Gastrocnemius medialis (tissue), 4 donors: Measurements from ENCODE around the gene CRYBA1. TPM values are rescaled to one million over a fixed set of nuclear protein-coding genes. Genes with fewer than 3 reads are reported as not detected.

Source experiments
- ATAC-seq, 2 donors: fragments of 150-250 bp; one replicate each; pipeline ENCODE4 v1.9.1; 2016
- DNase-seq, 2 donors: peaks; one replicate each; pipeline ENCODE4 v3.0.0-alpha.2; 2019
- H3K27ac ChIP-seq, 4 donors: fragments of 200-600 bp; sonication (generic); 1 replicate in 1 of 4; 2 replicates in 3 of 4; pipeline ENCODE4 v1.5.1; 2016 to 2018; ENCODE audit warnings: mild to moderate bottlenecking in 2 of 4, moderate library complexity in 1 of 4
- H3K27me3 ChIP-seq, 3 donors: fragments of 200-600 bp; sonication (generic) in 2 of 3; 1 replicate in 1 of 3; 2 replicates in 2 of 3; pipeline versions ENCODE4 v1.5.1 to v1.6.0; 2016 to 2019; ENCODE audit warnings: mild to moderate bottlenecking in 1 of 3, moderate library complexity in 1 of 3
- H3K36me3 ChIP-seq, 2 donors: fragments of 200-600 bp; sonication (generic) in 1 of 2; one replicate each; pipeline ENCODE4 v1.5.1; 2017 to 2018
- H3K4me1 ChIP-seq, 2 donors: fragments of 200-600 bp; sonication (generic) in 1 of 2; one replicate each; pipeline ENCODE4 v1.5.1; 2016 to 2017; ENCODE audit warnings: mild to moderate bottlenecking in 2 of 2
- H3K4me3 ChIP-seq, 4 donors: fragments of 200-600 bp; sonication (generic) in 3 of 4; 1 replicate in 1 of 4; 2 replicates in 3 of 4; pipeline ENCODE4 v1.5.1; 2016 to 2019; ENCODE audit warnings: mild to moderate bottlenecking in 2 of 4
- H3K9me3 ChIP-seq, 3 donors: fragments of 200-600 bp; sonication (generic) in 2 of 3; 1 replicate in 1 of 3; 2 replicates in 2 of 3; pipeline ENCODE4 v1.5.1; 2016 to 2019
- CTCF ChIP-seq, 5 experiments: fragments of 450-650 bp in 3 of 5; fragments of 200-600 bp in 2 of 5; sonication (generic) in 2 of 5; IDR thresholded peaks in 4 of 5; conservative IDR thresholded peaks in 1 of 5; 1 replicate in 4 of 5; 2 replicates in 1 of 5; pipeline ENCODE4 v1.5.1; 2016 to 2019; ENCODE audit warnings: antibody characterized with exemption in 5 of 5, mild to moderate bottlenecking in 3 of 5, moderate library complexity in 3 of 5
- POLR2A ChIP-seq, 2 donors: fragments of 450-650 bp; IDR thresholded peaks; one replicate each; pipeline ENCODE4 v1.6.1; 2017; ENCODE audit warnings: antibody characterized with exemption in 2 of 2, mild to moderate bottlenecking in 2 of 2, moderate library complexity in 2 of 2
- in situ Hi-C, 4 donors: fragments of 200-750 bp; cut with MboI; loops; one replicate each; pipeline versions ENCODE4 v1.15.0 to v1.8.0; 2017; ENCODE audit warnings: low sequenced_read_pairs in 4 of 4
- intact Hi-C: fragments of 100-400 bp; cut with DNase I; formaldehyde crosslinking; loops from one replicate; pipeline ENCODE4 v1.15.1; 2023; ENCODE audit warnings: low total_unique reads
- total RNA-seq, 4 donors: library from RNA; depleted of rRNA; stranded (reverse); fragments of >200 nt; gene quantifications; one replicate each; pipeline versions ENCODE4 v1.1.0 to v1.2.3, GENCODE V29; 2016

Gene CRYBA1
- total RNA-seq, 4 donors from 2014 or later = not detected

- no peak for ATAC-seq
- Histone ChIP-seq H3K27ac (no peak overlapping the region), H3K9me3 (no peaks in the 10 kb centered on the region), H3K4me3 (no peak overlapping the region), H3K36me3 (no peaks in the 10 kb centered on the region), H3K4me1 (no peaks in the 10 kb centered on the region), H3K27me3 (no peaks in the 10 kb centered on the region)
- TF ChIP-seq POLR2A (IDR thresholded peaks at IDR 0.05) (no peak), CTCF (IDR thresholded peaks at IDR 0.05 in 4 of 5, conservative IDR thresholded peaks at IDR 0.05 in 1 of 5) (no peak)
- in situ Hi-C loops (no loop called here), intact Hi-C loops (no loop called here)
- no peak for DNase-seq
Observed at GRCh38 chr17:29303386-29303785, 56.7 kb downstream of the CRYBA1 start.

Other genes starting within 250 kb of the CRYBA1 start
- not detected for gene SEZ6, start 240.8 kb upstream of the CRYBA1 start, total RNA-seq
- 1 to 10 TPM in 2 of 4 donors, under 1 TPM in 2; 0.42 to 2.4 (median 1.1) TPM for gene PIPOX, start 203.7 kb upstream of the CRYBA1 start, total RNA-seq
- 1,000 to 10,000 TPM in 1 of 4 donors, 100 to 1,000 TPM in 3; 526 to 1,058 (median 835) TPM for gene MYO18A, start 66.5 kb upstream of the CRYBA1 start, total RNA-seq
- 10 to 100 TPM; 20.0 to 33.7 (median 27.8) TPM for gene NUFIP2, start 47.3 kb downstream of the CRYBA1 start, total RNA-seq
- gene TAOK1, start 143.5 kb downstream of the CRYBA1 start, total RNA-seq = 10 to 100 TPM; 30.1 to 48.4 (median 35.7) TPM